ENCODE measurements around the gene ABHD18.

ABHD18 gene

DNA sequence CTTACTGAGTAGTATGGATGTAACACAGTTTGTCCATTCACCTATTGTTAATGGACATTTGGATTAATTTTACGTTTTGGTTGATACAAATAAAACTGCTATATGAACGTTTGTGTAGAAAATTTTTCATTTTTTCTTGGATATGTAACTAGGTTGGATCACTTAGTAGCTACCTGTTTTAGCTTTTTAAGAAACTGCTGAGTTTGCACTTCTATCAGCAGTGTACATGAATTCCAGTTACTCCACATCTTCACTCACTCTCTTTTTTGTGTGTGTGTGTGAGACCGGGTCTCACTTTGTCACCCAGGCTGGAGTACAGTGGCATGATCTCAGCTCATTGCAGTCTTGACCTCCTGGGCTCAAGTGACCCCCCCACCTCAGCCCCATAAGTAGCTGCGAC, 111.3 kb downstream of the ABHD18 start:
- H3K4me3 ChIP-seq (ENCODE audit: low read length), result no peak overlapping the region
- TF ChIP-seq, protein P1, sequence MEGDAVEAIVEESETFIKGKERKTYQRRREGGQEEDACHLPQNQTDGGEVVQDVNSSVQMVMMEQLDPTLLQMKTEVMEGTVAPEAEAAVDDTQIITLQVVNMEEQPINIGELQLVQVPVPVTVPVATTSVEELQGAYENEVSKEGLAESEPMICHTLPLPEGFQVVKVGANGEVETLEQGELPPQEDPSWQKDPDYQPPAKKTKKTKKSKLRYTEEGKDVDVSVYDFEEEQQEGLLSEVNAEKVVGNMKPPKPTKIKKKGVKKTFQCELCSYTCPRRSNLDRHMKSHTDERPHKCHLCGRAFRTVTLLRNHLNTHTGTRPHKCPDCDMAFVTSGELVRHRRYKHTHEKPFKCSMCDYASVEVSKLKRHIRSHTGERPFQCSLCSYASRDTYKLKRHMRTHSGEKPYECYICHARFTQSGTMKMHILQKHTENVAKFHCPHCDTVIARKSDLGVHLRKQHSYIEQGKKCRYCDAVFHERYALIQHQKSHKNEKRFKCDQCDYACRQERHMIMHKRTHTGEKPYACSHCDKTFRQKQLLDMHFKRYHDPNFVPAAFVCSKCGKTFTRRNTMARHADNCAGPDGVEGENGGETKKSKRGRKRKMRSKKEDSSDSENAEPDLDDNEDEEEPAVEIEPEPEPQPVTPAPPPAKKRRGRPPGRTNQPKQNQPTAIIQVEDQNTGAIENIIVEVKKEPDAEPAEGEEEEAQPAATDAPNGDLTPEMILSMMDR (conservative IDR thresholded peaks at IDR 0.05; ENCODE audit: low read length), result no peak
- DNase-seq (ENCODE audit: low read depth), result no peak
